Breast epithelium (tissue), 4 donors: Measurements from ENCODE around the gene XPO1. TPM values are rescaled to one million over a fixed set of nuclear protein-coding genes. Genes with fewer than 3 reads are reported as not detected.
"Not testable (repeated sequence)": the region's sequence is repeated elsewhere in the genome, so short reads cannot be mapped to it uniquely, and the experiment has no call there.

ENCODE experiments used
- DNase-seq, 2 donors: peaks; one replicate each; pipeline ENCODE4 v3.0.0-alpha.2; 2019; ENCODE audit warnings: low spot score in 2 of 2
- H3K27ac ChIP-seq, 2 donors: fragments of 200-600 bp; sonication (generic) in 1 of 2; one replicate each; pipeline ENCODE4 v1.5.1; 2016 to 2019; ENCODE audit warnings: mild to moderate bottlenecking in 1 of 2
- H3K27me3 ChIP-seq, 2 donors: fragments of 200-600 bp; sonication (generic) in 1 of 2; one replicate each; pipeline versions ENCODE4 v1.5.1 to v1.6.0; 2017 to 2019; ENCODE audit warnings: control low read depth in 1 of 2, mild to moderate bottlenecking in 1 of 2
- H3K36me3 ChIP-seq: fragments of 200-600 bp; one replicate; pipeline ENCODE4 v1.5.1; 2019
- H3K4me1 ChIP-seq, 2 donors: fragments of 200-600 bp; sonication (generic); one replicate each; pipeline ENCODE4 v1.5.1; 2016 to 2019; ENCODE audit warnings: control low read depth in 1 of 2
- H3K4me3 ChIP-seq, 3 donors: fragments of 200-600 bp; sonication (generic); 1 replicate in 2 of 3; 2 replicates in 1 of 3; pipeline ENCODE4 v1.5.1; 2016 to 2019; ENCODE audit warnings: mild to moderate bottlenecking in 3 of 3, moderate library complexity in 2 of 3
- H3K9me3 ChIP-seq, 2 donors: fragments of 200-600 bp; sonication (generic) in 1 of 2; one replicate each; pipeline ENCODE4 v1.5.1; 2016 to 2019; ENCODE audit warnings: control low read depth in 1 of 2
- POLR2A ChIP-seq: fragments of 450-650 bp; IDR thresholded peaks from one replicate; pipeline ENCODE4 v1.6.1; 2016; ENCODE audit warnings: antibody characterized with exemption, mild to moderate bottlenecking, moderate library complexity
- POLR2AphosphoS5 ChIP-seq, 3 donors: sonication (generic); formaldehyde crosslinking; IDR thresholded peaks; one replicate each; pipeline ENCODE4 v1.6.1; 2017; ENCODE audit warnings: antibody characterized with exemption in 3 of 3
- intact Hi-C: fragments of 100-400 bp; cut with DNase I; formaldehyde crosslinking; loops from one replicate; pipeline ENCODE4 v1.15.1; 2023; ENCODE audit warnings: low total_unique reads
- total RNA-seq, 3 donors: library from RNA; depleted of rRNA; stranded (reverse); fragments of >200 nt; gene quantifications; one replicate each; pipeline ENCODE4 v1.1.0, GENCODE V29; 2016
- TF ChIP-seq, protein P1 (sequence below), 3 donors: fragments of 450-650 bp; IDR thresholded peaks; one replicate each; pipeline ENCODE4 v1.5.1; 2016 to 2017; ENCODE audit warnings: antibody characterized with exemption in 3 of 3, mild to moderate bottlenecking in 3 of 3, moderate library complexity in 3 of 3

The XPO1 gene
- total RNA-seq, 3 donors from 2014 or later, result 76.0 to 137 (median 129) TPM

DNA sequence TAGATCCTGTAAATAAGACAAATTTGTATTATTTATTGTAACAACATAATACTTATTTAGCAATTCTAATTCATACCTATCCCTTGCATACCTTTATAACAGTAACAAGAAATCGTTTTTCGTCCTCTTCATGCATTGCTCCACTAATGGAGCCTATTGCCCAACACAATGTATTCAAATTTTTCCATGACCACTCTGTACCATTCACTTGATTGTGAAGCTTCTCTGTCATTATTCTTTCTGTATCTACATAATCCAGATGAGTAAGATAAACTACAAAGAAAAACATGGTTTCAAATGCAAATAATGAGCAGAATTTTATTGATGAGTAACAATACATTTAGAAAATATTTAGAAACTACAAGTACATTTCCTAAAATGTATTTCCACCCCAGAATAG lies 45.7 kb downstream of the XPO1 start:
- TF ChIP-seq POLR2AphosphoS5 (IDR thresholded peaks at IDR 0.05), result no peak
- TF ChIP-seq, protein P1, sequence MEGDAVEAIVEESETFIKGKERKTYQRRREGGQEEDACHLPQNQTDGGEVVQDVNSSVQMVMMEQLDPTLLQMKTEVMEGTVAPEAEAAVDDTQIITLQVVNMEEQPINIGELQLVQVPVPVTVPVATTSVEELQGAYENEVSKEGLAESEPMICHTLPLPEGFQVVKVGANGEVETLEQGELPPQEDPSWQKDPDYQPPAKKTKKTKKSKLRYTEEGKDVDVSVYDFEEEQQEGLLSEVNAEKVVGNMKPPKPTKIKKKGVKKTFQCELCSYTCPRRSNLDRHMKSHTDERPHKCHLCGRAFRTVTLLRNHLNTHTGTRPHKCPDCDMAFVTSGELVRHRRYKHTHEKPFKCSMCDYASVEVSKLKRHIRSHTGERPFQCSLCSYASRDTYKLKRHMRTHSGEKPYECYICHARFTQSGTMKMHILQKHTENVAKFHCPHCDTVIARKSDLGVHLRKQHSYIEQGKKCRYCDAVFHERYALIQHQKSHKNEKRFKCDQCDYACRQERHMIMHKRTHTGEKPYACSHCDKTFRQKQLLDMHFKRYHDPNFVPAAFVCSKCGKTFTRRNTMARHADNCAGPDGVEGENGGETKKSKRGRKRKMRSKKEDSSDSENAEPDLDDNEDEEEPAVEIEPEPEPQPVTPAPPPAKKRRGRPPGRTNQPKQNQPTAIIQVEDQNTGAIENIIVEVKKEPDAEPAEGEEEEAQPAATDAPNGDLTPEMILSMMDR (IDR thresholded peaks at IDR 0.05), result no peak
- TF ChIP-seq POLR2A, result no peak
- no peak for DNase-seq
- Histone ChIP-seq H3K36me3 (peaks cover 4% of the 10 kb centered on the region), H3K27me3 (no peaks in the 10 kb centered on the region), H3K9me3 (no peaks in the 10 kb centered on the region), H3K4me1 (no peaks in the 10 kb centered on the region), H3K27ac (no peak overlapping the region), H3K4me3 (no peak overlapping the region)
- intact Hi-C loops, result no loop called here

DNA sequence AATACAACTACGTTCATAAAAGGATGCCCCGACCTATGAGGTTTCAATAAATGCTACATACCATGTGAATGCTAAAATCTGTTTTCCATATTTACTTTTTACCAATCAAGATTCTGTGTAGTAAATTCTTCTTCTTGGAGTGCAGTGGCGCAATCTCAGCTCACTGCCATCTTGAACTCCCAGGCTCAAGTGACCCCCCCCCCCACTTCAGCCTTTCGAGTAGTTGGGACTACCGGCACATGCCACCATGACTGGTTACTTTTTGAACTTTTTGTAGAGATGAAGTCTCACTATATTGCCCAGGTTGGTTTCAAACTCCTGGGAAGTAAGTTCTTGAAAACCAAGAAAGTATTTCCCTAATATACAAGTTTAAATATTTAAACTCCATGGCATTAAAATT lies 52.9 kb downstream of the XPO1 start:
- TF ChIP-seq POLR2AphosphoS5 (IDR thresholded peaks at IDR 0.05) (no peak), POLR2A (no peak)
- TF ChIP-seq, protein P1 (IDR thresholded peaks at IDR 0.05), result no peak
- Histone ChIP-seq H3K36me3 (no peaks in the 10 kb centered on the region), H3K27me3 (no peaks in the 10 kb centered on the region), H3K27ac (no peak overlapping the region), H3K9me3 (no peaks in the 10 kb centered on the region), H3K4me3 (no peak overlapping the region), H3K4me1 (no peaks in the 10 kb centered on the region)
- intact Hi-C loops, result loop anchor here (5.0 to 10.0 kb wide), 2 partner anchors 50 to 178 kb away; no protein-coding TSS in a partner anchor
- no peak for DNase-seq

DNA sequence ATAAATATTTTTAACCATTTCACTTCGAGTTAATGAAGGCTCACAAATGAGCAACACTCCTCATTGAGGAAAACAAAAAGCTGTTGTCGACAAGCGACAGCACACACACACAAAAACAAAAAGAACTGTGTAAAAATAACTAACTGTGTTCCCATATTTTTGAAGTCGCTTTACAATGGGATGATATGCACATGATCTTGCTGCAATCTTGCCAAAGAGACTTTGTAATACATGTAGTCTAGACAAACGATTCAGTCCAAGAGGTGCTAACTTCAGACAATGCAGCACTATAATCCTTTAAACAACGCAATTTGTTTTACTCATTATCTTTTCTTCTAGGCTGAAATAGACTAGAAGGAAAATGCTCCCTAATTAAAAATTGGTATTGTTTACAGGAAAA lies 60.1 kb downstream of the XPO1 start:
- Histone ChIP-seq H3K4me3 (no peak overlapping the region), H3K27me3 (no peaks in the 10 kb centered on the region), H3K4me1 (no peaks in the 10 kb centered on the region), H3K9me3 (no peaks in the 10 kb centered on the region), H3K36me3 (no peaks in the 10 kb centered on the region), H3K27ac (no peak overlapping the region)
- DNase-seq, result no peak
- intact Hi-C loops, result no loop called here
- TF ChIP-seq POLR2A (no peak), POLR2AphosphoS5 (IDR thresholded peaks at IDR 0.05) (no peak)
- TF ChIP-seq, protein P1 (IDR thresholded peaks at IDR 0.05), result no peak

DNA sequence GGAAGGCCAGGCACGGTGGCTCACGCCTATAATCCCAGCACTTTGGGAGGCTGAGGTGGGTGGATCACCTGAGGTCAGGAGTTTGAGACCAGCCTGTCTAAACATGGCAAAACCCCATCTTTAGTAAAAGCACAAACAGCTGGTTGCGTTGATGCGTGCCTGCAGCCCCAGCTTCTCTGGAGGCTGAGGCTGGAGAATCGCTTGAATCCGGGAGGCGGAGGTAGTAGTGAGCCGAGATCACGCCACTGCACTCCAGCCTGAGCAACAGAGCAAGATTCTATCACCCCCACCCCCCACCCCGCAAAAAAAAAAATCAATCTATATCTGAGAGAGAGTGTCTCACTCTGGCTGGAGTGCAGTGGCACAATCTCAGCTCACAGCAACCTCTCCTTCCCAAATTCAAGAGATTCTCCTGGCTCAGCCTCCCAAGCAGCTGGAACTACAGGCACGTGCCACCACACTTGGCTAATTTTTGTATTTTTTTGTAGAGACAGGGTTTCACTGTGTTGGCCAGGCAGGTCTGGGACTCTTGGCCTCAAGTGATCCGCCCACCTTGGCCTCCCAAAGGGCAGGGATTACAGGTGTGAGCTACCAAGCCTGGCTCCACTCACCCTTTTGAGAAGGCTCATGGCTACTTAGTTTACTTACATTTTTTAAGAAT lies 61.1 kb downstream of the XPO1 start:
- not testable (repeated sequence) for H3K4me3 ChIP-seq, H3K36me3 ChIP-seq

DNA sequence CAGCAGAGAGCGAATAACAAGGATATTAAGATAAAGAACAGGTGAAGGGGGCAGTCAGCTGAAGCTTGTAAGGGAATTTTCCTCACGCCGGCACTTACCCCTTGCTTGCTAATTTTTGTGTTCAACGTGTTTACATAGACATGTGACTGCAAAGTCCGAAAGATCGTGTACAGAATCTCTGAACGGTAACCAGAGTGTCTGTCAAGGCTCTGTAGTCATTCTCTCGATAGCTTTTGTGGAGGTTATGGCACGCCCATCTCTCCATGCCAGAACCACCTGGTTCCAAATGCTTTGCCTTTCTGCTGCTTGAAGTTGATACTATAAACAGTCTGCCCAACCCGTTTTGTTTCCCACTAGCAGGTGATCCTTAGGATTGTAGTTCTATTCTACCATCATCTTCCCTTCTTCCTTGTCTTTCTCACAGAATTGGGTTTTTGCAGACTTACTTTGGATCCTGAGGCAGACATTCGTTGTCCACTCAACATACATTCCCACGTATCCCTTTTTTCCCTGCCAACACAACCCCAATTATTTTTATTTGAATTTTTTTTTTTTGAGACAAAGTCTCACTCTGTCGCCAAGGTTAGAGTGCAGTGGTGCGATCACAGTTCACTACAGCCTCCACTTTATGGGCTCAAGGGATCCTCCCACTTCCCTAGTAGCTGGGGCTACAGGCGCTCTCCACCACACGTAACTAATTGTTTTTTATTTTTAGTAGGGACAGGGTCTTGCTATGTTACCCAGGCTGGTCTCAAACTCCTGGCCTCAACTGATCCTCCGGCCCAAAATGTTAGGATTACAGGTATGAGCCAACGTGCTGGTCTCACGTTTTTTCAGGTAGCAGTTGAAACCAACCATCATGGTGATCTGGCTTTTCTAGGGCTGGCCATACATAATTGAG lies 66.0 kb downstream of the XPO1 start:
- intact Hi-C loops, result no loop called here
- peak overlapping the region; percentile 98 to 99 for H3K27ac ChIP-seq
- H3K27me3 ChIP-seq, result no peaks in the 10 kb centered on the region
- H3K4me3 ChIP-seq, result peak overlapping the region; percentile 74 to 91 (median 82)
- no peaks in the 10 kb centered on the region for H3K9me3 ChIP-seq
- H3K4me1 ChIP-seq, result no peaks in the 10 kb centered on the region
- peak in 1 of 2 donors; percentile 28 for DNase-seq
- H3K36me3 ChIP-seq, result no peaks in the 10 kb centered on the region
- TF ChIP-seq, protein P1 (IDR thresholded peaks at IDR 0.05), result no peak
- no peak for TF ChIP-seq POLR2AphosphoS5 (IDR thresholded peaks at IDR 0.05)
- no peak for TF ChIP-seq POLR2A

More for the DNA sequence above, 61.1 kb downstream of the XPO1 start:
- H3K9me3 ChIP-seq, DNase-seq, intact Hi-C loops, H3K4me1 ChIP-seq, H3K27ac ChIP-seq, H3K27me3 ChIP-seq: not testable (repeated sequence)
